ENCODE measurements around the gene FAIM2.

DNA sequence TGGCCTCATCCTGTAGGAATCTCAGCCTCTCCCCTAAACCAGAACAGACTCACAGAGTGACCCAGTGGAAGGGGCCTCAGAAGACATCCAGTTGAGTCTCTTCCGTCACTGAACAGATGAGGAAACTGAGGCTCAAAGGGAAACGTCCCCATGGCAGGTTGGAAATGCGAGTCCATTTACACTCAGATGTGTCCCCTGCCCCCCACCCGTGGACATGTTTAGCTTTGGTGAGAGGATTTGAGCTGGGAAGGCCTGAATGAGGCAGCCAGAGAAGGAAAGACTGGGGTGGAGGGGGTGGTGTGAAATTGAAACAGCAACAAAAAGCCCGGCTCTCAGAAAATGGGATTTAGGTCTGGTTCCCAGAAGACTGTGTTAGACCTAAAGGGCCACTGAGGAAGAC lies 1.7 kb downstream of the FAIM2 start:
- TF ChIP-seq, protein P1, sequence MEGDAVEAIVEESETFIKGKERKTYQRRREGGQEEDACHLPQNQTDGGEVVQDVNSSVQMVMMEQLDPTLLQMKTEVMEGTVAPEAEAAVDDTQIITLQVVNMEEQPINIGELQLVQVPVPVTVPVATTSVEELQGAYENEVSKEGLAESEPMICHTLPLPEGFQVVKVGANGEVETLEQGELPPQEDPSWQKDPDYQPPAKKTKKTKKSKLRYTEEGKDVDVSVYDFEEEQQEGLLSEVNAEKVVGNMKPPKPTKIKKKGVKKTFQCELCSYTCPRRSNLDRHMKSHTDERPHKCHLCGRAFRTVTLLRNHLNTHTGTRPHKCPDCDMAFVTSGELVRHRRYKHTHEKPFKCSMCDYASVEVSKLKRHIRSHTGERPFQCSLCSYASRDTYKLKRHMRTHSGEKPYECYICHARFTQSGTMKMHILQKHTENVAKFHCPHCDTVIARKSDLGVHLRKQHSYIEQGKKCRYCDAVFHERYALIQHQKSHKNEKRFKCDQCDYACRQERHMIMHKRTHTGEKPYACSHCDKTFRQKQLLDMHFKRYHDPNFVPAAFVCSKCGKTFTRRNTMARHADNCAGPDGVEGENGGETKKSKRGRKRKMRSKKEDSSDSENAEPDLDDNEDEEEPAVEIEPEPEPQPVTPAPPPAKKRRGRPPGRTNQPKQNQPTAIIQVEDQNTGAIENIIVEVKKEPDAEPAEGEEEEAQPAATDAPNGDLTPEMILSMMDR (IDR thresholded peaks at IDR 0.05) = no peak
- no peak for TF ChIP-seq POLR2A (IDR thresholded peaks at IDR 0.05)

Measured in heart left ventricle (tissue), 13 donors.